Endodermal cell (in vitro differentiated cells): ENCODE data around the gene EFTUD2. TPM values are rescaled to one million over a fixed set of nuclear protein-coding genes. Genes with fewer than 3 reads are reported as not detected.

ENCODE experiments used
- DNase-seq: peaks from one replicate; pipeline ENCODE4 v3.0.0-alpha.2; 2017
- H3K27ac ChIP-seq: 2 replicates; pipeline ENCODE4 v1.5.1; 2013; ENCODE audit warnings: mild to moderate bottlenecking, low read depth, low read length, moderate library complexity
- H3K27me3 ChIP-seq: 2 replicates; pipeline ENCODE4 v1.6.1; 2013; ENCODE audit warnings: mild to moderate bottlenecking, low read length, moderate library complexity; ENCODE audit not compliant: insufficient read depth, control insufficient read depth, poor library complexity, severe bottlenecking
- H3K36me3 ChIP-seq: 2 replicates; pipeline ENCODE4 v1.7.0; 2013; ENCODE audit warnings: mild to moderate bottlenecking, low read length, moderate library complexity; ENCODE audit not compliant: control insufficient read depth, insufficient read depth
- H3K4me1 ChIP-seq: one replicate; pipeline ENCODE4 v1.7.0; 2013; ENCODE audit warnings: low read length; ENCODE audit not compliant: control insufficient read depth, insufficient read depth
- H3K4me3 ChIP-seq: 2 replicates; pipeline ENCODE4 v1.5.1; 2013; ENCODE audit warnings: mild to moderate bottlenecking, low read length, moderate library complexity
- H3K9ac ChIP-seq: 2 replicates; pipeline ENCODE4 v1.6.1; 2013; ENCODE audit warnings: mild to moderate bottlenecking, low read length, moderate library complexity; ENCODE audit not compliant: poor library complexity, severe bottlenecking; ENCODE audit errors: extremely low read depth
- H3K9me3 ChIP-seq: 2 replicates; pipeline ENCODE4 v1.6.1; 2013; ENCODE audit warnings: mild to moderate bottlenecking, low read length, moderate library complexity; ENCODE audit not compliant: control insufficient read depth
- H3K27ac Mint-ChIP-seq: 2 replicates; pipeline ENCODE4 v1.8.0; 2020; ENCODE audit warnings: mixed read lengths
- H3K27me3 Mint-ChIP-seq: 2 replicates; pipeline ENCODE4 v1.8.0; 2021; ENCODE audit warnings: mild to moderate bottlenecking, mixed read lengths; ENCODE audit not compliant: insufficient read depth
- H3K36me3 Mint-ChIP-seq: 2 replicates; pipeline ENCODE4 v1.8.0; 2020; ENCODE audit warnings: low read depth, mixed read lengths
- H3K4me1 Mint-ChIP-seq: 2 replicates; pipeline ENCODE4 v1.8.0; 2020; ENCODE audit warnings: mixed read lengths
- H3K4me3 Mint-ChIP-seq: 2 replicates; pipeline ENCODE4 v1.8.0; 2020; ENCODE audit warnings: mild to moderate bottlenecking, moderate library complexity, mixed read lengths
- H3K9me3 Mint-ChIP-seq: 2 replicates; pipeline ENCODE4 v1.8.0; 2020; ENCODE audit warnings: mild to moderate bottlenecking, mixed read lengths
- WGBS, 2 experiments: methylation state at CpG; one replicate each; pipeline versions ENCODE4 v1.1.5 to v1.1.7; 2013; ENCODE audit warnings: missing lambda C conversion rate in 2 of 2, mixed read lengths in 1 of 2; ENCODE audit not compliant: insufficient coverage in 1 of 2, insufficient read length in 1 of 2; 5-methylcytosine and 5-hydroxymethylcytosine counted together
- total RNA-seq, 2 donors: library from RNA; stranded (reverse); fragmentation: NEBNext Ultra II Directional in 1 of 2; extraction: Animal tissue kit (Norgen Biotek cat#: 25700) in 1 of 2; gene quantifications; 2 replicates in 1 of 2; 3 replicates in 1 of 2; pipeline ENCODE4 v1.2.1, GENCODE V29; 2021
- TF ChIP-seq, protein P1 (sequence below): fragments of 200-600 bp; sonication (generic); conservative IDR thresholded peaks from 2 replicates; pipeline ENCODE4 v1.5.0; 2021; ENCODE audit warnings: antibody characterized with exemption, mild to moderate bottlenecking

The EFTUD2 gene
- total RNA-seq, 2 donors from 2014 or later: 145 to 171 TPM

DNA sequence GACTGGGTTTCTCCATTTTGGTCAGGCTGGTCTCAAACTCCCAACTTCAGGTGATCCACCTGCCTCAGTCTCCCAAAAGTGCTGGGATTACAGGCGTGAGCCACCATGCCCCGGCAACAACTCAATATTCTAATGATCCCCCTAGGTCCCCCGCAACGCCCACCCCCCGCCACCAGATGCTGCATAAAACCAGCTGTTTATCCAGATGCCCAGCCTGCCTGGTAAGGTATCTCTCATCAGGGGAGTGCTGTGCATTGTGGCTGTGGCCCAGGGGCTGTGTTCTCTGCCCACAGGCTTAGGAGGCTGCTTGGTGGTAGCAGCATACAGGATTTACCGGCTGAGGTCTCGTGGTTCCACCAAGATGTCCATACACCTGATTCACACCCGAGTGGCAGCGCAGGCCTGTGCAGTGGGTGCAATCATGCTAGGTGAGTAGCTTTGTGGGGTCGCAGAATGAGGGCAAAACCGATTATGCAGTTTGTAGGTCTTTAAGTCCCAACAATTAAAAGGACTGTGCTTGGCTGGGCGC is 50.2 kb downstream of the EFTUD2 start:
- Histone ChIP-seq H3K27ac (no peak overlapping the region), H3K4me3 (no peak overlapping the region), H3K27me3 (no peaks in the 10 kb centered on the region), H3K4me1 (peaks cover 6% of the 10 kb centered on the region), H3K9me3 (no peaks in the 10 kb centered on the region), H3K9ac (no peak overlapping the region), H3K36me3 (peaks cover 32% of the 10 kb centered on the region)
- Mint-ChIP-seq H3K4me3 (no peak overlapping the region), H3K27ac (no peak overlapping the region), H3K9me3 (no peaks in the 10 kb centered on the region), H3K36me3 (peaks cover 41% of the 10 kb centered on the region), H3K27me3 (no peaks in the 10 kb centered on the region), H3K4me1 (peaks cover 14% of the 10 kb centered on the region)
- no peak for DNase-seq
- TF ChIP-seq, protein P1, sequence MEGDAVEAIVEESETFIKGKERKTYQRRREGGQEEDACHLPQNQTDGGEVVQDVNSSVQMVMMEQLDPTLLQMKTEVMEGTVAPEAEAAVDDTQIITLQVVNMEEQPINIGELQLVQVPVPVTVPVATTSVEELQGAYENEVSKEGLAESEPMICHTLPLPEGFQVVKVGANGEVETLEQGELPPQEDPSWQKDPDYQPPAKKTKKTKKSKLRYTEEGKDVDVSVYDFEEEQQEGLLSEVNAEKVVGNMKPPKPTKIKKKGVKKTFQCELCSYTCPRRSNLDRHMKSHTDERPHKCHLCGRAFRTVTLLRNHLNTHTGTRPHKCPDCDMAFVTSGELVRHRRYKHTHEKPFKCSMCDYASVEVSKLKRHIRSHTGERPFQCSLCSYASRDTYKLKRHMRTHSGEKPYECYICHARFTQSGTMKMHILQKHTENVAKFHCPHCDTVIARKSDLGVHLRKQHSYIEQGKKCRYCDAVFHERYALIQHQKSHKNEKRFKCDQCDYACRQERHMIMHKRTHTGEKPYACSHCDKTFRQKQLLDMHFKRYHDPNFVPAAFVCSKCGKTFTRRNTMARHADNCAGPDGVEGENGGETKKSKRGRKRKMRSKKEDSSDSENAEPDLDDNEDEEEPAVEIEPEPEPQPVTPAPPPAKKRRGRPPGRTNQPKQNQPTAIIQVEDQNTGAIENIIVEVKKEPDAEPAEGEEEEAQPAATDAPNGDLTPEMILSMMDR: no peak
- WGBS, 2 experiments: 92 to 93% methylated on average over 8 to 12 of the region's 12 CpGs

DNA sequence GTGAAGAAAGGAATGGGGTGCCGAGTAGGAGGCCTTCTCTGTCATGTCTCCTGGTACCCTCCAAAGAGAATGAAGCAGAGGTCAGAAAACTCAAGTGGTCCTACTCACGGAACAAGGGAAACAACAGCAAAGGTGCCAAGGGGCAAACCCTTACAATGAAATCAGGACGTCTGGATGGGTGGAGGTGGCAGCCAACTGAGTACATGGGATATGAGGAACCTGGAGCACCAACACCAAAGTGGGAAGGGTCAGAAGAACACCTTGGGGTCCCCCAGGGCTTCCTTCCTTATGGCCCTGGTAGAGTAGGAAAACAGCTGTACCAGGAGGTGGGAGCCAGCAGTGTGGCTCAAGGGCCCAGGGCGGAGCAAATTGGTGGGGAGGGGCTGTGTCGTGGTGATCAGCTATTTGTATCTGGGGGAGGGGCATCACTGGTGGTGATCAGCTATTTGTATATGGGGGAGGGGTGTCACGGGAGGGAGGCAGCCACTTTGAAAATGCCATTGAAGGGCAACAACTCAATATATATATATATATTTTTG is 50.9 kb downstream of the EFTUD2 start:
- Histone ChIP-seq H3K27ac (no peak overlapping the region), H3K4me3 (no peak overlapping the region), H3K27me3 (no peaks in the 10 kb centered on the region), H3K9ac (no peak overlapping the region), H3K4me1 (peaks cover 8% of the 10 kb centered on the region), H3K9me3 (no peaks in the 10 kb centered on the region), H3K36me3 (peaks cover 25% of the 10 kb centered on the region)
- H3K27me3 Mint-ChIP-seq: no peaks in the 10 kb centered on the region
- 90 to 100% methylated on average over 3 to 5 of the region's 6 CpGs for whole genome bisulfite sequencing, 2 experiments
- H3K36me3 Mint-ChIP-seq: peaks cover 34% of the 10 kb centered on the region
- peaks cover 16% of the 10 kb centered on the region for H3K4me1 Mint-ChIP-seq
- no peak overlapping the region for H3K4me3 Mint-ChIP-seq
- TF ChIP-seq, protein P1: no peak
- no peak overlapping the region for H3K27ac Mint-ChIP-seq
- H3K9me3 Mint-ChIP-seq: no peaks in the 10 kb centered on the region
- DNase-seq: no peak

DNA sequence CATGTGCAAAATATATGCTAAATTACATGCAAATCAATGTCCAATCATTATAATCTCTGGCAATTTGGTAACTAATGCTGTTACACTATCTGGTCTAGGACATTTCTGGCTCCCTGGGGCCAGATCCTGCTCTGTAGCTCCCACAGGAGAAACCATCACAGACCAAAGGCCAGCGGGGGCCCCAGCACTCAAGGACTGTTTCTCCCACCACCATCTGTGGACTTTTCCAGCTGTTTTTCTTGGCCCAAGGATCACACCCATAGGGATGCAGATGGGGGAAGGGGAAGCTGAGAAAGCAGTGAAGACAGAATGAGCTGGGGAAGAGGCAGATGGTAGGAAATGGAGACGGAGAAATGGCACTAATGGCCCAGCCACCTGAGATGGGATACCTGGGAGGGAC is 51.7 kb downstream of the EFTUD2 start, which contains the start of gene HIGD1B:
Gene HIGD1B (plus strand): TSS at position 298 of the 400 bp plus-strand sequence. CDS start 270 bp downstream, outside the sequence.
- Mint-ChIP-seq H3K27ac (peak within 1 kb of the TSS; percentile 44), H3K4me1 (peaks cover 24% of the 10 kb centered on the region), H3K4me3 (no peak within 1 kb of the TSS), H3K9me3 (no peaks in the 10 kb centered on the region), H3K27me3 (no peaks in the 10 kb centered on the region), H3K36me3 (peaks cover 27% of the 10 kb centered on the region)
- DNase-seq: no peak
- H3K9me3 ChIP-seq: no peaks in the 10 kb centered on the region
- peaks cover 15% of the 10 kb centered on the region for H3K4me1 ChIP-seq
- WGBS, 2 experiments: 81 to 100% methylated on average over 1 to 2 of the region's 2 CpGs
- no peaks in the 10 kb centered on the region for H3K27me3 ChIP-seq
- peaks cover 18% of the 10 kb centered on the region for H3K36me3 ChIP-seq
- H3K9ac ChIP-seq: no peak within 1 kb of the TSS
- H3K4me3 ChIP-seq: no peak within 1 kb of the TSS
- TF ChIP-seq, protein P1: no peak
- no peak within 1 kb of the TSS for H3K27ac ChIP-seq
